Putamen (tissue), 1 donor: ENCODE results near the gene LLPH.

Experiments
- DNase-seq: peaks from one replicate; pipeline ENCODE4 v3.0.0-alpha.2; 2016; ENCODE audit warnings: low spot score

The LLPH gene

DNA sequence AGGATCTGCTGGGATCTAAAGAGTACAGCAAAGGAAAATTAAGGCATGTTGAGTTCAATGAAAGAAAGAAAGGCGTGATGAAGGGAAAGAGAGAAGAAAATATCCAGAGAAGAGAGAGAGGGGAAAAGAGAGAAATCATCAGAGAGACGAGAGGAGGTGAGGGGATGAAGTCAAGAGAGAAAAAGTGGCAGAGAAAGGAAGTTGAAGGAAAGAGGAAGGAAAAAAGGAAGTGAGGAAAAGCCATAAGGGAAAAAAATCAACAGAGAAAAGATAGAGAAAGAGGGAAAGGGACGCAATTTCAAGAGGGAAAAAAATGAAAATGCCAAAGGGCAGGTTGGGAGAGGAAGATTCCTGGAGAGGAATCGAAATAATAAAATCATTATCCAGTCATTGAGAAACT is 40.4 kb downstream of the LLPH start:
- no peak for DNase-seq

DNA sequence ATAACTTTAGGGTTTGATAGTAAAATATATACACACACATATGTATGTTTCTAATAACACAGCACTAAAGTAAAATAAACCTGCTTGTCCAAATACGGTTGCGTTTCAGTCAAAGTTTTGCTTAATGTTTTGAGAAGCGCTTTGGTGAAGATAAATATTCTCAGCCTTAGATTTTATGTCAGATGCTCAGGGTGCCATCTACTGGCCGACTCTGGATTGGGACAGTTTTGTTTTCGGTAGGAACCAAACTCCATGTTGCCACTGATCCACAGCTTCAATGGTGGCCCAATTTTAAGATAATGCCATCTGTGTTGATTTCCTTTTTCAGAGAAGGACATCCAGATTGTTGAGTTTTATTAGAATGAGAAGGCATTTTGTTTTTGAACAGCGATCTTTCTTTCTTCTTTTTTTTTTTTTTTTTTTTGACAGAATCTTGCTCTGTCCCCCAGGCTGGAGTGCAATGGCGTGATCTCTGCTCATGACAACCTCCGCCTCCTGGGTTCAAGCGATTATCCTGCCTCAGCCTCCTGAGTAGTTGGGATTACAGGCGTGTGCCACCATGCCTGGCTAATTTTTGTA is 43.1 kb downstream of the LLPH start:
- DNase-seq: peak; percentile 42

DNA sequence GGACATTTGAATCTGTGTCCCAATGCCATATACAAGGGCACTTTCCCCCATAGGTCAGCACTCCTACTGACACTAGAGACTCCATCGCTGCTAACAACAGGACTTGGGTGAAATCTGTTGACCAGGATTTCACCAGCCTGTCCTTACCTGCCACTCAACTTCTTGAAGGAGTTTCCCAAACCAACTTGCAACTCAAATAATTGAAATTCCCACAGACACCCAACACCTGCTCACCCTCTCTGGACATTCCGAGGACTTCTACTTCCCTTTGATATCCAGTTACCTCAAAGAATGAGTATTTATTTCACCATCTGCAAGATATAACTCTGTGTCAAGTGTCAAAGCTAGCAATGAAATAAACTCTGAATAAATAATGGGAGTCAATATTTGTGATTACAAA is 44.6 kb downstream of the LLPH start:
- no peak for DNase-seq

DNA sequence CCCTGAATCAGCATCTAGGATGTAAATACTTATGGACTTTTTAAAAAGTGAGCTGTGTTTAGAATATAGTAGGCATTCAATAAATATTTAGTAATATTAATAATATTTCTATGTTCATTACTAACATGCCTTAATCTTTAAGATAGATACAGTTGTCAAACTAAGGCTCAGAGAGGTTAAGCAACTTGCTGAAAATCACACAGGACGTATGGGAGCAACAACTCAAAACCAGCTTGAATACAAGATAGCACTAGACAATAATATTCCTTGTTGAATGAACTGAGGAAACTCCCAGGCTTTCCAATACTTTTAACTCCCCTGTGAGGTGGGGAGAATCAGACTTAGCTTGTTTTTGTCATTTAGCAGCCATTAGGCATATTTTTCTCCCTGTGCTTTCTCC is 45.3 kb downstream of the LLPH start:
- no peak for DNase-seq

DNA sequence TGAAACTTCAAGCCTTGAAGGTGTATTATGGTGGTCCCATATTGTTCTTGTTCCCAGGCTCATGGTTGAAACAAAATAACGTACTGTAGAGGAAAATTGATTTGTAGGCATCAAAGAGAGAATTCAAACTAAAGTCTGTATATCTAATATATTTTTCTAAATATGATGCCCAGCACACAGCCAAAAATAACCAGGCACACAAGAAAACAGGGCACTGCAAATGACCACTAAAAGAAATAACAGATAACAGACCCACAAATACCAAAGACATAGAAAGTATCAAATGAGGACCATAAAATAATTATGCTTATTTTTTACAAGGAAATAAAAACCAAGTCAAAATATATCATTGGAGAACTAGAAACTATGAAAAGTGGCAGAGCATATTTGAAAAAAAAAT is 46.8 kb downstream of the LLPH start:
- DNase-seq: no peak

DNA sequence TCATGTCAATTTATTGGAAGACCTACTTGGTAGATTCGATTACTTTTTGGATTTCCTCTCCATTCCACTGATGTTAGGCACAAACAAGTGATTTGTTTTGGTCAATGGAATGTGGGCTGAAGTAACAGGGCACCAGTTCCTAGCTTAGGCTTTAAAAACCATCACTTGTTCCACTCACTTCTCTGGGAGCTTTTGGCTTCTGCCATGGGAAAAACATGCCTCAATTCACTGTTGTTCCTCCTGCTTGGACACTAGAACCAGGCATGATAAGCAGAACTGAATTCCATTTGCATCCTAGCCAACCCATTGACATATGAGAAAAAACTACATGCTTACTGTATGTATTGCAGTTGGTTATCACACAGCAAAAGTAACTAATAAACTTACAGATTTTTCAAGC is 47.8 kb downstream of the LLPH start:
- no peak for DNase-seq

DNA sequence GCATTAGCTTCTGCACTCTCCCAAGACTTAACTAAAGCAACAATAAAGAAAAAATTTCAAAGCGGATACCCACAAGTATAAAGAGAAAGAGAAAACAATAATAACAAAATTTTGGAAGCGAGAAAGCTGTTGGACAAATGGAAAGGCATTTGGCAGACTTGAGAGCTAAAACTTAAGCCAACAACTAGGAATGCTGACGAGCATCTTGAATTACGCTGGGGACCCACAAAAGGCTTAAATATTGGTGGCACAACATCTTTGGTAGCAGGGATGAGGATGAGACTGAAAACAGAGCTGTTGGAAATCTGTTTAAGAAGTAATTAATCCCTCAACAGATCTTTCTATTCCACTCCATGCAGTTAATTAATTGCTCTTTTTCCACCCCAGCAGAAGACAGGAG is 49.8 kb downstream of the LLPH start:
- no peak for DNase-seq

DNA sequence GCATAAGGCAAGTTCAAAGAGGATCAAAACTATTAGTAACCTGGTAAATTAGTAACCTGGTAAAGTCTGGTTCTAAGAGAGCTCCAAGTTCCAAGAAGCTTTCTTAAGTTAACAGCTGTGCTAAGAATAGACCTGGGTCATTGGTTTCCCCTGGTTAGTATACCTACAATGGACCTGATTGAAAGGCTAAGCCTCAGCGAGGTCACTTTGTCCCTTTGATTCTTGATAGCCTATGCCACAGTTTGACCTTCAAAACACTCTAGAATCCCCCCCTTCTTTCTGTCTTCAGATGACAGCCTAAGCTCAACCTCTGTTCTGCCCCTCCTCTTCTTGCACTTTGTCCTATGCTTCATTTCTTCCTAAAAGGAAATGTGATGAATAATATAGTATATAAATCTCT is 53.0 kb downstream of the LLPH start:
- DNase-seq: no peak

DNA sequence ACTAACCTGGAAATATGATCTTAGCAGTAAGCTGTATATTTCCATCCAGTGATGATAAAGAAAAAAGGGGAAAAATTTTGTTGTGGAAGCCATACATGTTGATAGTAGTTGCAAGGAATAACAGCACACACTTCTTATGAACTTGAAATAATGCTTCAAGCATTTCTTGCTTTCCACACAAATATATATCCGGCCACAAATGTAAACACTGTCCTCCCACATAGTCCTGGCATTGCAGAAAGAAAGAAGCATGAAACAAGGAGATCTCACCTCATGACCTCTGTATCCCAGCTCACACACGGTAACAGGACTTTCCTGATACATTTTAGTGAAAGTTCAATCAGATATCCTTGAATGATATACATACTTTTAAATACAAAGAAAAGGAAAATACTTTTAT is 56.0 kb downstream of the LLPH start:
- DNase-seq: no peak

DNA sequence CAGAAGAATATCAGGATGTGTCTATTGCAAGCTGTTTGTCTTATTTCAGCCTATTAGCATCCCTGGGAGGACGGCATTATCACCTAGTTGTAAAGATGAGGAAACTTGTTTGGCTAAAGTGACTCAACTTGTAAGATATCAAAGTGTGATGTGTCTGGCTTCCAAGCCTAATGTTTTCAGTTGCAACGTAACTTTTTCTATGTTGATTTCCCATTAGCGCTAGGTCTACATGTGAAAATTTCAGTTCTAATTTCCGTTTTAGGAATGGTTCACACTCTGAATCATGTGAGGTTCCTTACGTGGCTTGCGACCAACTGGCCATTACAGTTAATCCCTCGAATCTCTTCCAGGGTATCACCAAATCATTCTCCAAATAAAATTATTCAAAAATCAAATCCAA is 58.0 kb downstream of the LLPH start:
- DNase-seq: no peak

DNA sequence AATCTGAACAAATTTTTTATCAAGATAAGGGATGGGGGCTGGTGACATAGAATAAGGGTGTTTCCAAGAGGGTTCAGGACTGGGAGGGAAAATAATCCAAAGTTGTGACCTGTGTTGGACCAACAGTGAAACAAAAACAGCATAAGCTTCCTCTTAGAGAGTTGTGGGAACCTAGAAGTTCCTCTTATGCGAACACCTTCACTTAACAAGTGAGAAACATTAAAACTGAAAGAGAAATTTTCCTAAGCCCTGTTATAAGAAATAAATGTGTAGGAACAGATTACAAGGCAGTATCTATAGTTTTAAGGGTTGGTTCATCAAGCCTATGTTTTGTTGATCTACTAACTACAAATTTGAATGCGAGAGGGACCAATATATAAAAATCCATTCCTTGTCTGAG is 58.4 kb downstream of the LLPH start:
- DNase-seq: no peak

DNA sequence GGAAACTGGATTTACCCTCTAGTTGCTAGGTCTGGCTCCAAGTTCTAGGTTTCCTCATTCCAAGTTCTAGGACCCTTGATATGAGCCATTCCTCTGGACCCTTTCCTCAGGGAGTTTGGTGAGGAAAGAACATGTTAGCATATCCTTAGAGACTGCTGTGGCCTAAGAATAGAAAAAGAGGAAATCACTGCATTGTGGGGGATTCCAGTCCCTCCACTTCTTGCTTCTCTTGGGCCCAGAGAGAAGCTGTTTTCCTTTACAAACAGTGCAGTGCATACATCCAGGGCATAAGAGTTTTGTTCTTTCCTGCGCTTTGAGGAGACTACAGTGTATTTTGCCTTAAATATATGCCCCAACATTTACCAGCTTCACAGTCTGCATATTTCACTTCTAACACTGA is 59.0 kb downstream of the LLPH start:
- no peak for DNase-seq

DNA sequence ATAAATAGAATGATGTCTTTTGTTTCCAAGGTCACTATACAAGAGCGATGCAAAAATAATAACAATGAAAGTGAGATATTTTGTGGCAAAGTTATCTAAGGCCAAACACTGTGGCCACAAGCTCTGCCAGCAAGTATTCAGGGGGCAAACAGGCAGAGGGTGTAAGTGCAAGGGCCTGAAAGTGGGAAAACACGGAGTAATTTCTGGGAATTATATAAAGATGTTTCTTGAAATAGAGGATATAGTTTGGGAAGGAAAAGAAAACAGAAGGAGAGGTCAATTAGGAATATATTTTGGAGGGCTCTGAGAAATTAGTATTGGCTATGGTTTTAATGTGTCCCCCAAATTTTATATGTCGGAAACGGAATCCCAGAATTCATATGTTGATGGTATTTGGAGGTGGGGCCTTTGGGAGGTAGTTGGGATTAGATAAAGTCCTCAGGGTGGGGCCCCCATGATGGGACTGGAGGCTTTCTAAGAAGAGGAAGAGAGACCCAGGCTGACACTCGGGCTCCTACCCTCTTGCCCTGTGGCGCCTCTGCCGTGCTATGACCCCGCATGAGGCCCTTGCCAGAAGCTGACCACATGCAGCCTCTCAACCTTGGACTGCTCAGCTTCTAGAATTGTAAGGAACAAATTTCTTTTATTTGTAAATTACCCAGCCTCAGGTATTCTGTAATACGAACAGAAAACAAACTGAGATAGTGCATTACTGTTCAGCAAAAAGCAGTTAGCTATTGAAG is 60.0 kb downstream of the LLPH start:
- no peak for DNase-seq

DNA sequence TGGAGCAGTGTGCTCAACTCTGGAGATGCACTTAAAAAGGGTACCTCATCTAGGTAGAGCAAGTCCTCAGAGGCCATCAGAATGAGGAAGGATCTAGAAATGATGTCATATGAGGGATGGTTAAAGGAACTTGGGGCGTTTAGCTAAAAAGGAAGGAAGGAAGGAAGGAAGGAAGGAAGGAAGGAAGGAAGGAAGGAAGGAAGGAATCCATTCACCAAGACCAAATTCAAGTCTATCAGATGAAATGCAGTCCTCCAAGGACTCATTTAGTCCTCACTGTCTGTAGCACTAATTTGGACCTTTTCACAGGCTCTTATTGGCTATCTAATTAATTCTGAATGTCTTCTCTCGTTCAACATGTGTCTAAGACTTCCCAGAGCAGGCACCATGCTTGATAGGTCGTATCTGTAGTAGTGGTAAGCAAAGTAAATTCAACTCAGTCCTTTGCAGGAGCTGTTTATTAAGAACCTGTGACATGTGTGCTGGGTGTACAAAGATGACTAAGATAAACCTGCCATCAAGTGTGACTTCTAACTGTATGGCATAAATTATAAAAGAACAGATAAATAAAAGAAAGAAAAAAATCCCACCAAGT is 63.5 kb downstream of the LLPH start:
- DNase-seq: no peak
